Islet of Langerhans (tissue), 1 donor: ENCODE results near the gene MAPK8.

Experiments used
- FAIRE-seq: peaks from one replicate; lab custom pipeline; 2011; peaks lifted over from hg19 to GRCh38; lab: Jason Lieb, UNC

The MAPK8 gene

DNA sequence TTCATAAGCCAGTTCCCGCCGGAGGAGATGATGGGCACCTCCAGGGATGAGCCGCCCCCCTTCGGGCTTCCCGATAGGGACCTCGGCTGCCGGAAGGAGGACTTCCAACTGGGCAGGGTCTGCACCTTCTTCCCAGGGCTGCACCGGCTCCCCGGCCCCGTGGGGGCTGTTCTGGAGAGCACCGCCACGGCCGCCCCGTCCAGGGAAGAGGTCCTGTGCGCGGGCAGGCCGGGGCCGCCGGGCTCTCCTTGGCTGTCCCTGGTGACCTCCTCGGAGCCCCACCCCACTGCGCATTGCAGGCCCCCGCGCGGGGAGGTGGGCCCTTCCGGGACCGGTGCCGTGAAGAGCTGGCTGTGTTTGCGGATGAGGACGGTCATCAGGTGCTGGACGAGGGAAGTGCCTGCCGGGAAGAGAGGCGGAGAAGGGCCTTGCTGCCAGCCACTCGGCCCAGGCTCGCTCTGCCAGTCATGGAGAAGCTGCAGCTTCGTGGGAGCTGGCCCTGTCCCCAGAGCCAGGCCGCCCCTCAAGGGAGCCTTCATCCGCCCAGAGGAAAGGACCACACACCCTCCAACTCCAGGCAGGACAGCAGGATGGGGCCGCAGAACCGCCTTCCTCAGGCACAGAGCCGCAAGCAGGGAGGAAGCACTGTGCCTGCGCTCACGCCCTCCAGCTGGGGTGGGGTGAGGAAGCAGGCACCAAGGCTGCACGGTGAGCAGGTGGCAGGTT, 144.4 kb downstream of the MAPK8 start:
- no peak for FAIRE-seq

DNA sequence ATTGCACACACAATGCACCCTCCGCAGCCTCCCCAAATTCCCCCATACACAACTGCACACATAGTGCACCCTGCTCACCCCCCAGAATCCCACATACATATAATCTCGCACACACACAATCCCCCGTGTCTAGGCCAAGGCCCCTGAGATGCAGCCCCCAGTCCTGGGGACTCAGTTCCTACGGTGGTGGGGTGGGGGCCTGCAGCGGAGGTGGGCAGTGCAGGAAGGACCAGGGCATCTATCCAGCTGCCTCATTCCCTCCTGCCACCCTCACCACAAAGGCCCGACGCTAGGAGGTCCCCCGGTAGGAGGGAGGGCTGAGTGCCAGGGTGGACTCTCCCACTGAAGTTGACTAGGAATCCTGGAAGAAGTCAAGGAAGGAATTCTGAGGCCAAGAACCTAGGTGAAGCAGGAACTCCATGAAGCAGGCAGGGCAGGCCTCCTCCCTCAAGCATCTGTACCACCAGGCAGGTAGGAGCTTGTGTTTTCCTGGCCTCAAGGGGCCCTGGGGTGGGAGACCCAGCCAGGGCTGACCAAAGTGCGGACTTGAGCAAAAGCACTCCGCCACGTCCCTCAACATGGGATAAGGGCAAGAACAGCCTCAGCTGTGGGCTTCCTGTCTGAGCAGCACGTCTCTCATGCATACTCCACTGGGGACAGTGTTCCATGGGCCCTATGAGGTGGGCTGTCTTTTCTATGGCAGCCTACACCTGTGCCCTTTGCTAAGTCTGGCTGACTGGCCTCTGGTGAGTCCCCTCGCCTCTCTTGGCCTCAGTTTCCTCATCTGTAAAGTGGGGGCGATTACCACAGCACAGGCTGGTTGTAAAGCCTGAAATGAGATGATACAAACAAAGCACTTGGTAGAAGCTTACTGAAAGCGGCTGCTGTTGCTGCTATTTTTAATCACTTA, 145.7 kb downstream of the MAPK8 start:
- no peak for FAIRE-seq

DNA sequence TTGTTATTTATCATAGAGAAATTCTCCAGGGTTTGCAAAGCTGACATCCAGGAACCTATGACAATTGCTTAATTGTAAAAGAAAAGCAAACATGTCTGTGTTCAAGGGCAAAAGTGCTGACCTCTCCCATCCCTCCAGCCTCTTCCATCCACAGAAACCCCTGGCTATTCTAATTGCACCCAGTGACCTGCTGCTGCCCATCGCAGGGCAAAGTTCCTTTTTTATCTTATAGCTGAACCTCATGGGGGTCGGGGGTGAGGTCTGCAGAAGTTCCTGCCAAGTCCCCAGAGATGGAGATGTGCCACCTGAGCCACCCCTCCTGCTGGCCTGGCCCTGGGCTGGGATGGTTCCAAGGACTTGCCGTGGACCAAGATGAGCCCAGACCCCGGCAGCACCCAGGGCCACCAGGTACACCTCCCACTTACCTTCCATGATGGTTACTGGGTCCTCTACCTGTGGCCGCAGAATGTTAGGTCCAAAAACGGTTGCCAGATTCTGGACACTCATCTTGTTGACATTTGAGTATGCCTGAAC, 146.5 kb downstream of the MAPK8 start:
- no peak for FAIRE-seq

DNA sequence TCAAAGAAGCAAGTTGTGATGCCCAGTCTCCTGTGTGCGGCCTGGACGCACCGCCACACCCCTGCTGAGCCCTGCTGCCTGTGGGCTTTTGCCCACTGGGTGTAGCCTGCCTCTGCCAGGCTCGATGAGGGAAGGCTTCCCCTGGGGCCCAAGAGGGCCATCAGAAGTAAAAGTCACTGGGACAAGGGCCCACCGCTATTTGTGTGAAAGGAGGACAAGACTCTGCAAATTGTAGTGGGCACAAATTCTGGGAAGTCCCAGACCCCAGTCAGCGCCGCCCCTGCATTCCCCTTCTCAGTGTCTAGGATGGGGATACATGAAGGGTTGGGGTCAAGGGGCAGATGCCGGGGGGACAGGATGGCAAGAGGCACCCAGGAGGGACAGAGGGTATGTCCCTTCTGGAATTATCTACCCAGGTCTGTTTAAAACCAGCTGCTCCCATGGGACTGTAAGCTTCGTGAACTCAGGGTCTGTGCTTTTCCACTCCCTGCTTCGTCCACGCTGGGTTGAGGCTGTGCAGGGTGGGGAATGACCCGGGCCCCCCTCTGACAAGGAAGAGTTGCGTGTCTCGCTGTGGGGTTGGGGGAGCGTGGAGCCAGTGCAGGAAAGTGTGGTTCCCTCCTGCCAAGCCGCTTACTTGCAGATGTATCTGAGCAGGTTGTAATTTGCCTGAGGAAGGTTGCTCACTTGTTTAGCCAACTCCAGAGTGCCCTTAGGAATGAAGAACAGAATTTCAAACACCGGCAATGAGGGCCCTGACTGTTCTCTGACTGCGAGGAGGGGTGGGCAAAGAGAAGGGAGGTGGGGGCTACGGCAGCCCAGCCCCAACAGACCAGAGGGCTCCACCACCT, 147.2 kb downstream of the MAPK8 start:
- no peak for FAIRE-seq

GRCh38 chr10:48454302-48455054, 148.0 kb downstream of the MAPK8 start:
- no peak for FAIRE-seq

GRCh38 chr10:48455055-48455391, 148.5 kb downstream of the MAPK8 start:
- FAIRE-seq = no peak

GRCh38 chr10:48455392-48456151, 149.1 kb downstream of the MAPK8 start:
- no peak for FAIRE-seq

DNA sequence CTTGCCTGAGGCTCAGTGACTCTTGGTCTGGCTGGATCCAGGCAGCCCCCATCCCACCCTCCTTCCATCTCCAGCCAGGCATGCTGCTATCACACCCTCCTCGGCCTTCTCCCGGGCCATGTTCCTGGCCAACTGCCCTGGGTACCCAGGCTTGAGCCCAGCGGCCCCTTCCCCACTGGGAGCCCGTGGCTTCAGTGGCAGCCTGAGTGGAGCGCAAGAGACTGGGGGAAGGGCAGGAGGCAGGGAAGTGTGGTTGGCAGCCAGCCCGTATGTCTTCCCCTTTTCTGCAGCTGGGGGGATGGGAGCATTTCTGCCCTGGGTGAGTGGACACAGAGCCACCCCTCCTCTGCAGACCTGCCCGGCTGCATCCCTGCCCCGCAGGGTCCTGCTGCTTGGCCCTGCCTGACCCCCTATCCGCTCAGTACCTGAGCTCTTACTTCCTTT, 149.9 kb downstream of the MAPK8 start:
- FAIRE-seq = no peak

DNA sequence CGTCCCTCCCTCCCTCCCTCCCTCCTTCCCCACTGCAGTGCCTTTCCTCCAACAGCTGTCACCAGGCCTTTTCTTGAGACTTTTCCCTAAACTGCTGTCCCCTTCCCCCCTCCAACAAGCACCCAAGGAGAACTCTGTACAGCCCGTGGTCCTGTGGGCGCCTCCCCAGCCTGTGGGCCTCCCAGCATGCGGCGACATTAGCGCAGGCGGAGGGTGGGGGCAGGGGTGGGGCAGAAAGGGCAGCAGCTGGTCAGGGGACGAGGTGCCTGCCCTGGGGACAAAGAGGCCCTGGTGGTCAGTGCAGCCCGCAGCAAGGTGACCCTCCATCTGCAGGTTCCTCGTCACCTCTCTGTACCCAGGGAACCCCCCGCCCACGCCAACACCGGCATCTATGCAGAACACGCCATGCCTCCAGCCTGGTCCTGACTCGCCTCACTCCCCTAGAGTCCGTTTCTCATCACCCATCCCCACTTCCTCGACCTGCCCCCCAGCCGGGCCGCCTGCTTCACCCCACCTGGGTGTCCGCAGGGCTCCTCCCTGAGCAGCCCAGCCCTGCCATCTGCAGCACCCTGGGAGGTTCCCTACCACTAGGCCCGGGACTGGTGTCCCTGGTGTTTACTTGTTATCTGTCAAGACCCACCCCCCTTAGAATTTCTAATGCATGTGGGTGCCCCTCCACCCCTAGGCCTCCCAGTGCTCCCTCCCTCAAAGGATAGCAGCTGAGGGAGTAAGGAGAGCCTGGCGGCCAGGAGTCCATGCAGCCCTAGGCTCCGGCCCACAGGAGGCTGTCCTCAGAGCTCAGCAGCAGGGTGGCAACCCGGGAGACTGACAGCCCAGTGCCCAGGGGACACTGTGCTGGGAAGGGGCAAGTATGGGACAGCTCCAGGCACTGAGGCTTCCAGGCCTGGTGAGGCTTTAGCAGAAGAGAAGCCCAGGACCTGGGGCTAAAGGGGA, 150.6 kb downstream of the MAPK8 start:
- no peak for FAIRE-seq

DNA sequence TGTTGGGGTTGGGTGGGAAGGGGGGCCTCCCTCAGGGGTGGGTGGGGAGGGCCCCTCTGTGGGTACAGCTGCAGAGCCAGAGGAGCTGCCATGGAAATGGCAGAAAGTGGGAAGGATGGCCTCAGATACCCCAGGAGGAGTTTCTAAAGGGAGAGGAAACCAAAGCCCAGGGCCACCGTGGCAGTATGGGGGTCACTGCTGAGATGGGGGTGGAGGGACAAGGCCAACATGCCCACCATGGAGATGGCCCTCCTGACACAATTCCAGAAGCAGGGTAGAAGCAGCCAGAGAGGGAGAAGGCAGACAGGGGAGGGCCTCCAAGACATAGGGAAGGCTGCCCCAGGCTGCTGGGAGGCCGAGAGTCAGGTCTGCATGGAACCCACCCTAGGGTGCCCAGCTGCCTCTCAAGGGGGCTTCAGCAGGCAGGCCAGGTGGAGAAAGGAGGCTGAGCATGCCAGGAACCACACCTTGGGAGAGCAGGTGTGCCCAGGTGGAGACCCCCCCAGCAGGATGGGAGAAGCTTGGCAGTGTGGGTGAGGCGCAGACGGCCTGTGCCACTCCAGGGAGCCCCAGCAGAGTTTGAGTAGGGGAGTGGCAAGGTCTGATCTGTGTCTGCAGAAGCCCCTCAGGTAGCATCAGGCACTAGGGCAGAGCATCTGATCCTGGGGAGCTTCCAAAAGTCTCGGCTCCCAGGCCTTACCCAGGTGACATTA, 151.6 kb downstream of the MAPK8 start:
- no peak for FAIRE-seq

- no peak for FAIRE-seq
These were observed 152.2 kb downstream of the MAPK8 start for GRCh38 chr10:48458662-48459048.

- no peak for FAIRE-seq
These were observed 153.0 kb downstream of the MAPK8 start for GRCh38 chr10:48459270-48460150.

- no peak for FAIRE-seq
These were observed 153.7 kb downstream of the MAPK8 start for GRCh38 chr10:48460182-48460581.

- FAIRE-seq = no peak
These were observed 155.4 kb downstream of the MAPK8 start for GRCh38 chr10:48461623-48462481.

DNA sequence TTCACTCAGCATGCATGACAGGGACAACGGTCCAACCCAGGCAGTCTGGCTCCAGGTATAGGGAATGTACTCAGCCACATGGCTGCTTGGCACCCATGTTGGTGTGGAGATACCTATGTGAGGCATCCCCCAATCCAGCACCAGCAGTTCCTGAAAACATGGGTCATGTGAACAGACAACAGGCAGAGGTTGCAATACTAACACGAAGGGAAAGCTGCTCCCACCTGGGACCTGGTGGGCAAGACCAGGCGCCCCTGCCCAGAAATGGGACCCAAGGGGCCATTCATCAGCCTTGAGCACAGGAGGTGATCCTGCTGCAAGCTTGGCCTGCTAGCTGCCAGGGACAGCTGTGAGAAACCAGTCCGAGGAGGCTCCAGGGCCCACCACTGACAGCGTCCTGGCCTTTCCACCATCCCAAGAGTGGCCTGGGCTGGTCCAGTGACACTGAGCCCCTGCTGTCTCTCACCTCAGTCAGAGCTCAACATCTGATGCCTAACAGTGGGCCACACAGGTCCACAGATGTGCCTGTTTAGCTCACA, 156.1 kb downstream of the MAPK8 start:
- FAIRE-seq = no peak

DNA sequence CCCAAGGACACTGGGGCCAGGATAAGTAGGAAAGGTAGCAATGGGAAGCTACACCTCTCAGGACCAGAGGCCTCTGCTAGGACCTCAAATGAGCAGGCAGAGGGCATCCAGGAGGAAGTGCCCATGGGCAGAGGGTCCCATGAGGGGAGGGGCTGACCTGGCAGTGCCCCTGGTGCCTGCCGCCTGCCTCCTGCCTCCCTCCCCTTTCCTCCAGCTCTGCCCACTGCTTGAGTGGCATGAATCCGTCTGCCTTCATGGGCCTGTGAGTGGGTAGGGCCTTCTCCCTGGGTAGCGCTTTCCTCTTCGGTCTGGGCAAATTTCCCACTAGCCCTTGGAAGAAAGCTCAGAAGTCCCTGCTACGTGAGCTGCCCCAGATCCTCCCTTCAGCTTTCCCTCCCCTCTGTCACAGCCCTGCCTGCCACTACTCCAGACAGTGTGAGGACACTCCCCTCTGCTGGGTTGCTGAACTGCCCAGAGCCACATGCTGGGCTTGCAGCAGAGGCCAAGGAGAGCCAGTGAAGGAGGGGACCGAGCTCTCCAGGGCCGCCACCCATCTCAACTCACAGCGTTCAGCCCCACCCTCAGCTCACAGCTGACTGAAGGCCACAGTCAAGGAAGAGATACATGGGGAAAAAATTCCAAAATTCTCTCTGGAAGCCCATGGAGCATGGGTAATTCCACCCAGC, 157.0 kb downstream of the MAPK8 start:
- no peak for FAIRE-seq
